GM12891 (cell line): Measurements from ENCODE around the gene PKD1L1.
A peak's percentile ranks its signal among the peaks of the same experiment; 100 is the strongest.

Source experiments
- DNase-seq: peaks from one replicate; pipeline ENCODE4 v3.0.0; 2011; ENCODE audit warnings: low spot score; ENCODE audit not compliant: insufficient read length
- FAIRE-seq: peaks from 2 replicates; lab custom pipeline; 2011; peaks lifted over from hg19 to GRCh38; lab: Jason Lieb, UNC
- PAX5 ChIP-seq: IDR thresholded peaks from 2 replicates; pipeline ENCODE4 v1.6.1; 2011; ENCODE audit warnings: low read length, moderate library complexity, mild to moderate bottlenecking; ENCODE audit not compliant: insufficient read depth, severe bottlenecking
- POLR2A ChIP-seq: IDR thresholded peaks from 2 replicates; pipeline ENCODE4 v1.6.1; 2011; ENCODE audit warnings: low read depth, low read length, control low read depth
- POLR2AphosphoS5 ChIP-seq: IDR thresholded peaks from 2 replicates; pipeline ENCODE4 v1.6.1; 2011; ENCODE audit warnings: low read depth, low read length, control low read depth
- POU2F2 ChIP-seq: IDR thresholded peaks from 2 replicates; pipeline ENCODE4 v1.6.1; 2011; ENCODE audit warnings: low read depth, mild to moderate bottlenecking, control low read depth, low read length, moderate library complexity
- SPI1 ChIP-seq: IDR thresholded peaks from 2 replicates; pipeline ENCODE4 v1.6.1; 2011; ENCODE audit warnings: low read depth, low read length, control low read depth
- TAF1 ChIP-seq: IDR thresholded peaks from 2 replicates; pipeline ENCODE4 v1.6.1; 2011; ENCODE audit warnings: low read depth, low read length, control low read depth

The PKD1L1 gene

DNA sequence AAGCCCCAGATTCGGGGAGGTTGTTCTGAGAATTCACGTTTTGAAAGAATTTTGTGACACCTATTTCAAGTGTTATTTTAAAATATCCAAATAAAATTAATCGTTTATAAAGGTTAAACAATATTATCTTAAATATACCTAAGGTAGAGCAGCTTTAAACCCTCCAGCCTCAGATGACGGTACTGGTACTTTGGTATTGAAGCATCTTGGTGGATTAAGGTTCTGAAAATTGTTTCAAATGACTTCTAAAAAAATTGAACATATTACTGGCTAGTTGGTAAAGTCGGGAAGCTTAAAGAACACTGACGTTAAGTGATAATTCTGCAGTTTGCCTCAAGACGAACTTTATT is 31.5 kb upstream of the PKD1L1 start:
- TF ChIP-seq POLR2A: no peak
- TF ChIP-seq POLR2AphosphoS5: no peak
- TF ChIP-seq PAX5: no peak
- no peak for TF ChIP-seq SPI1
- no peak for TF ChIP-seq TAF1
- no peak for TF ChIP-seq POU2F2
- DNase-seq: no peak
- no peak for FAIRE-seq

DNA sequence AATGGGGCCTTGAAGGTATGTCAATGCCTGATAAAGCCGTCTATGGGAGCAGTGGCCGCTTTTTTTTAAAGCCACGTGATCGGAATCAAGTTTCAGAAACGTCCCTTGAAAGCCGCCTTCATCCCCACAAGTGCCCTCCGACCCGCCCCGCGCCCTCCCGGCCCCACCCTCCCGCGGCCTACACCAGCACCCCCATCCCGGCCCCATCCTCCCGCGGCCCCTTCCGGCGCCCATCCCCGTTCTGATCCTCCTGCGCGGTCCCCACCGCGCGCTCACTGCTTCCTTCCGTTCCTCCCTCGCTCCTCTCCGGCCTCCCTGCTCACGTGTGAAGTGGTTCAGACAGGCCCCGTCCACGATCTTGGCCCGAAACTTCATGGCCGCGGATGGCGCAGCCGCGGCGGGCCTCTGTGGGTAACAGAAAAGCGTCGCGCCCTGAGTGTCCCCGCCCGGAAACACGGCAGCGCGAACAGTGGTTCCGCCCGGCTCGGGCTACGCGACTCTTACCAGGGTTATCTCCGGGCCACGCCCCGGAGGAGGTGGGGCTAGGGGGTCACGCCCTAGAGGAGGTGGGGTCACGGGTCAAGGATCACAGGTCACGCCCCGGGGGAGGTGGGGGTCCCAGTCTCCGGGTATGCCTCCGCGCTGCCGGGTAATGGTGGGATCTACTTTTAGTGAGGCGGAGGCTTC is 31.0 kb upstream of the PKD1L1 start, which contains the start of gene HUS1:
TSS of gene HUS1 (minus strand) at position 471 of the 687 bp plus-strand sequence. CDS start at position 375, 96 bp downstream.
- TF ChIP-seq POLR2AphosphoS5: peak; percentile 86
- TF ChIP-seq TAF1: peak; percentile 66
- TF ChIP-seq PAX5: peak; percentile 84
- peak; percentile 79 for TF ChIP-seq POU2F2
- peak; percentile 85 for TF ChIP-seq POLR2A
- TF ChIP-seq SPI1: no peak
- peak; percentile 84 for DNase-seq
- peak; percentile 98 for FAIRE-seq

DNA sequence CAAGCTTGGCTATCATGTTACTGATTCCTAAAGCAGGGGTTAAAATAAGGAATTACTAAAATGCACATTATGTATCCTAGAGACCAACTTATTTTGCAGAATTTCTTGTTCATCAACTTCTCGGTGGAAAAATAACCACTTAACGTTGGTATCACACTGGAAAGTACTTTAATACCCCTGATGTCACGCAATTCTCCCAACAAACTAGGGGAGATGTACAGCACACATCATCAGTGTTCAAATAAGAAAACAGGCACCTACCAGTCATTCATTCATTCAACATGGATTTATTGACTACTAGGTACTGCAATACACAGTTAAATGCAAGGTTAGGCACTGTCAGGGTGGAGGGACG is 30.5 kb upstream of the PKD1L1 start:
- no peak for TF ChIP-seq TAF1
- no peak for TF ChIP-seq POU2F2
- TF ChIP-seq SPI1: no peak
- TF ChIP-seq POLR2A: no peak
- no peak for TF ChIP-seq POLR2AphosphoS5
- no peak for TF ChIP-seq PAX5
- DNase-seq: no peak
- peak; percentile 77 for FAIRE-seq

GRCh38 chr7:47973739-47974138 is 25.5 kb upstream of the PKD1L1 start:
- TF ChIP-seq POLR2A (no peak), SPI1 (no peak), TAF1 (no peak), POU2F2 (no peak), POLR2AphosphoS5 (no peak)
- FAIRE-seq (no peak), DNase-seq (no peak)

DNA sequence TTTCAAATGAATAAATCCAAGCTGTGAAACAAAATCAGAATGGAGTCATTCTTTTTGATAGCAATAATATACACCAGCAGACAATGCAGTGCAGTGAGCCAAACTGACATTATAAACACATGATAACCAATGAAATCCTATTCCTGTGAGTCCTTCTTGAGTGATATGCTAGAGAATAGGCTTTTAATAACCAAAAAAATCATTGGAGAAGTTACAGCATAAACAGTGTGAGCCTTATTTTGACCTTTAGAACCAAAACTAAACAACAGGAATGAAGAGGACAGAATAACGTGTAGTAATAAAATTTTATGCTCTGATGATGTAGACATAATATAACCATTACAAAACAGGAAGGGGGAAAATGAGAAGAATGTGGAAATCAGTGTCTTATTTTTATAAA is 22.5 kb upstream of the PKD1L1 start:
- DNase-seq (no peak), FAIRE-seq (no peak)
- no peak for TF ChIP-seq SPI1
- TF ChIP-seq PAX5: no peak
- no peak for TF ChIP-seq TAF1

- peak; percentile 59 for DNase-seq
- no peak for TF ChIP-seq POLR2A
- TF ChIP-seq POU2F2: no peak
- no peak for TF ChIP-seq PAX5
- TF ChIP-seq POLR2AphosphoS5: no peak
- no peak for TF ChIP-seq TAF1
- TF ChIP-seq SPI1: no peak
- FAIRE-seq: peak; percentile 89
These were observed 20.8 kb upstream of the PKD1L1 start for GRCh38 chr7:47968847-47969774.

GRCh38 chr7:47967708-47968107 is 19.4 kb upstream of the PKD1L1 start:
- DNase-seq (no peak), FAIRE-seq (no peak)
- TF ChIP-seq POLR2A (no peak), TAF1 (no peak), SPI1 (no peak), POU2F2 (no peak), POLR2AphosphoS5 (no peak), PAX5 (no peak)

- FAIRE-seq: no peak
- DNase-seq: no peak
- TF ChIP-seq POLR2AphosphoS5: no peak
- no peak for TF ChIP-seq PAX5
- no peak for TF ChIP-seq SPI1
- TF ChIP-seq TAF1: no peak
- TF ChIP-seq POU2F2: no peak
- TF ChIP-seq POLR2A: no peak
These were observed 18.9 kb upstream of the PKD1L1 start for GRCh38 chr7:47967123-47967522.

DNA sequence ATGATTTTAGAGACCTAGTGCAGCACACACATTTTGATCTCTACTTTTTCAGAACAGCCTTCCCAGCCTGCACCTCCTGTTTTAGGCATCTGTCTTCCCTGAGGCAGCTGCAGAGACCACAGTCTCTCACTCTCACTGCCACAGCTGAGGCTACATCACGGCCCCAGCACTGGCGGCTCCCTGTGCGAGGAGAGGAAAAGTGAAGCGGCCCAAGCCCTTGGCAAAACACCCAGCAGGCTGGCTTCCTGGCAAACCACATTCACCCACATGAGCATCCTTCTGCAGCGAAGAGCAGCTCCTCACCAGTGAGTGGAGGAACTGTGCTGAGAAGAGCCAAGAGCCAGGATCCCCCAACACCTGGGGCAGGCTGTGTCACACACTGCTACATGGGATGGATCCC is 17.2 kb upstream of the PKD1L1 start:
- no peak for DNase-seq
- TF ChIP-seq TAF1 (no peak), POLR2AphosphoS5 (no peak), POU2F2 (no peak), SPI1 (no peak), POLR2A (no peak), PAX5 (no peak)
- no peak for FAIRE-seq
